Measurements from ENCODE around the gene EPHB3.
A peak's percentile ranks its signal among the peaks of the same experiment; 100 is the strongest.

Gene EPHB3

DNA sequence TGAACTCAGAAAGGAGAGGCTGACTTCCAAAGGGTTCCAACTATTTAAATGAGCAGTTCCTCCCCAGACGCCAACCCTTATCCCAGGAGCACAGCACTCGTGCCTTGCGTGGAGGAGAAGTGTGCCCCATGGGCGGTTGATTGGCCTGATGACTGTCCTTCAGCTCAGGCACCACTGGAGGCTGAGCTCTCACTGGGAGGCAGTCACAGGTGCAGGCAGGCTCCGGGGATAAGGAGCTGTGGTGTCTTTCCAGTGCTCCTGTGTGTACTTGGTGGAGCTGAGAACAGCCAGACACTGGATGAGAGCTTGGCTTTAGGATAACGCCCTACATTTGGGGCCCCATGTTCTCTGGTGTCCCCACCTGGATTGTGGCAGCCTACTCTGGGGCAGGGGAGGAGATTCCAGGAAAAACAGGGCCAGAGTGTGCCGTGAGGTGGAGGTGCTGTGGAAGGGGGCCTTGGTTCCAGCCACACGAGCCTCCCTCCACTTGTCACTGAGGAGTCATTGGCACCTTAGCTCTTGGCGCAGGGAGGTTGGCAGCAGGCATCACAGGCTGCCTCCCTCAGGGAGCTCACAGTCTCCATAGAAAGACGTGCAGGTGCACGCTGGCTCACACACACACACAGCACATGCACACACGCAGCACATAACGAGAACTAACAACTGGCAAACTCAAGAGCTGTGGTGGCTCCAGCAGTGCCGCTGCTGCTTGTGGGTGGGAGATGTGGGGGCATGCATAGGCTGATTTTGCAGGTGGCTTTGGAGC lies 22.7 kb upstream of the EPHB3 start:
- no peak for DNase-seq (ENCODE audit: extremely low read depth, low read depth)
- TF ChIP-seq, protein P1, sequence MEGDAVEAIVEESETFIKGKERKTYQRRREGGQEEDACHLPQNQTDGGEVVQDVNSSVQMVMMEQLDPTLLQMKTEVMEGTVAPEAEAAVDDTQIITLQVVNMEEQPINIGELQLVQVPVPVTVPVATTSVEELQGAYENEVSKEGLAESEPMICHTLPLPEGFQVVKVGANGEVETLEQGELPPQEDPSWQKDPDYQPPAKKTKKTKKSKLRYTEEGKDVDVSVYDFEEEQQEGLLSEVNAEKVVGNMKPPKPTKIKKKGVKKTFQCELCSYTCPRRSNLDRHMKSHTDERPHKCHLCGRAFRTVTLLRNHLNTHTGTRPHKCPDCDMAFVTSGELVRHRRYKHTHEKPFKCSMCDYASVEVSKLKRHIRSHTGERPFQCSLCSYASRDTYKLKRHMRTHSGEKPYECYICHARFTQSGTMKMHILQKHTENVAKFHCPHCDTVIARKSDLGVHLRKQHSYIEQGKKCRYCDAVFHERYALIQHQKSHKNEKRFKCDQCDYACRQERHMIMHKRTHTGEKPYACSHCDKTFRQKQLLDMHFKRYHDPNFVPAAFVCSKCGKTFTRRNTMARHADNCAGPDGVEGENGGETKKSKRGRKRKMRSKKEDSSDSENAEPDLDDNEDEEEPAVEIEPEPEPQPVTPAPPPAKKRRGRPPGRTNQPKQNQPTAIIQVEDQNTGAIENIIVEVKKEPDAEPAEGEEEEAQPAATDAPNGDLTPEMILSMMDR (IDR thresholded peaks at IDR 0.05; ENCODE audit: low read depth, low read length, missing control alignments): no peak
- H3K4me3 ChIP-seq (replicated peaks; ENCODE audit: low read depth, low read length): no peak overlapping the region

DNA sequence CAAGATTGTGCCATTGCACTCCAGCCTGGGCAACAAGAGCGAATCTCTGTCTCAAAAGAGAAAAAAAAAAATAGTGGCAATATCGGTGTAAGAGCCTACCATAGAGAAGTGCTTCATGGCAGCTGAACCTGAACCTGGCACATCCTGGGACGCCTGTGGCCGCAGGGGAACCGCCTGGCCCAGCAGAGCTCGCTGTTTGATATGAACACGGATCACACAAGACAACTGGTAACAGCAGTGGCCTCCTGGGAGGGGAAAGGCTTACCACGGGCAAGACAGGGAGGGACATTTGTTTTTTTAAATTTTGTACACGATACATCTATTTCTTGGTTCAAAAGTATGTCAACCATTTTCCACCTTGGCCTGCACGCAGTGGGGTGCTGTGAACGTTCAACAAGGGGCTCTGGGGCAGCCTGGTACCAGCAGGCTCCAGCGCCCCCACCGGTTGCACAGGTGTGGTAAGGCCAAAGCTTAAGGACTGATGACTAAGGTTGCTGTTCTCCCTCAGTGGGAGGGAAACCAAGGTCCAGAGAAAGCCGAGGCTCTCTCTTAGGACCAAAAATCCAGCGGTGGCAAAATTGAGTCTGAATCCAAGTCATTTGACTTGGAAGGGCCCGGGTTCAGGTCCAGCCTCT lies 21.7 kb upstream of the EPHB3 start:
- no peak overlapping the region for H3K4me3 ChIP-seq (replicated peaks; ENCODE audit: low read depth, low read length)
- TF ChIP-seq, protein P1 (IDR thresholded peaks at IDR 0.05; ENCODE audit: low read depth, low read length, missing control alignments): no peak
- no peak for DNase-seq (ENCODE audit: extremely low read depth, low read depth)

DNA sequence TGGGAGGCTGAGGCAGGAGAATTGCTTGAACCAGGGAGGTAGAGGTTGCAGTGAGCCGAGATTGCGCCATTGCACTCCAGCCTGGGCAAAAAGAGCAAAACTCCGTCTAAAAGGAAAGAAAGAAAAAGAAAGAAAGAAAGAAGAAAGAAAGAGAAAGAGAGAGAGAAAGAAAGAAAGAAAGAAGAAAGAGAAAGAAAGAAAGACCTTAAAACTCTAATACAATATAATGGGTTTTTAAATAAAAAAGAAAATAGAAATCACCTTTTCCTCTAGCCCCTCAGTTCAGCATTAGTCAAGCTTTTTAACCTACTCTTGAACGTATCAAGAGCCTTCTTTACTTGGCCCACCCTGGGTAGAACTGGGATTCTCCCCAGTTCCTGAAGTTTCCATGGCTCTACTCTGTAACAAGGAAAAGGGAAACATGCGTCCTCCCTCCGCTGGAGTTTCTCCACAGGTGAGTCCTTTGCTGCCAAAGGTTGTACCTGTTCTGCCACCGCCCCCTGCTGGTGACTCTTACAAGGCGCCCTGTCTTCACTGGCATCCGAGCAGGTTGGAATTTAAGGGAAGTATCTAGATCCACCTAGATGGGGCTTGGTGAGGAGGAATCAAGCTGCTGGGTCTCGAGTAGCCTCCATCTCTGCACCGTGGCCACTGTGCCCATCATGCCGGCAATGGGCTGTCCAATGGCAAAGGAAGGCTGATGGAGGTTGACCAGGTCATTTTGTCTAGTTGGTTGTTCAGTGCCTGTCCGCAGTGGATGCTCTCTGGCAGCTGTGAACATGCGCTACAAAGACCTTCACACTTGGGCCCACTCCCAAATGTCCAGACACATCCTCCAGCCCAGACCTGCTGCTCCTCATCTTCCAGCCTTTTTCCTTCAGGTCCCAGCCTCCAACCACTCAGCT lies 20.6 kb upstream of the EPHB3 start:
- DNase-seq (ENCODE audit: extremely low read depth, low read depth): no peak
- TF ChIP-seq, protein P1 (IDR thresholded peaks at IDR 0.05; ENCODE audit: low read depth, low read length, missing control alignments): peak; percentile 78
- H3K4me3 ChIP-seq (replicated peaks; ENCODE audit: low read depth, low read length): no peak overlapping the region

DNA sequence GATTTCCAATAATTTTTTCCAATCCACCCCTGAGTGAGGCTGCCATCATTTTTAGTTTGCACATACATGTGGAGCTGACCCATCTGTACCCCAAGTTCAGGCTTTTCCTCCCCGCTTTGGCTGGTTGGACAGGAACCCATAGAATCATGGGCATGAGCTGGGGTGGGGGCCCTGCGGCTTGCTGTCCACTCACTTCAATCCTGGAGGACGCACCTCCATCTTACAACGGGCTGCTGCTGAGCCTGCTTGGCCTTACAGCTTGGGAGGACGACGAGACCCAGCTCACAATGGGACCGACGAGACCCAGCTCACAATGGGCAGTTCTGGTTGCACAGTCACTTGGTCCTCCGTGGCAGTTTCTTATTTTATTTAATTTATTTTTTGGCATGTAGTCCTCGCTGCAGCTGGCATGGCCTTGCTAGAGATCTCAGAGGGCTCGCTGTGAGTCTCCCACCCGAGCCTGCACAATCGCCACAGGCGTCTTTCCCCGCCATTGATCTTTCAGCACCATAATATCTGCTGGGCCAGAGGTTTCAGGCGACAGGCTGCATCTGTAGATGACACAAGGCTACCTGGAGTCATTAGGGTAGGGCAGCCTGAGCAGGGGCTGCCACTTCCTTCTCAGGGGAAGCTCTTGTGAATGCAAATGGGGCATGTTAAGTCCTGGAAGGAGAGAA lies 19.6 kb upstream of the EPHB3 start:
- H3K4me3 ChIP-seq (replicated peaks; ENCODE audit: low read depth, low read length): no peak overlapping the region
- DNase-seq (ENCODE audit: extremely low read depth, low read depth): no peak
- TF ChIP-seq, protein P1 (IDR thresholded peaks at IDR 0.05; ENCODE audit: low read depth, low read length, missing control alignments): no peak

DNA sequence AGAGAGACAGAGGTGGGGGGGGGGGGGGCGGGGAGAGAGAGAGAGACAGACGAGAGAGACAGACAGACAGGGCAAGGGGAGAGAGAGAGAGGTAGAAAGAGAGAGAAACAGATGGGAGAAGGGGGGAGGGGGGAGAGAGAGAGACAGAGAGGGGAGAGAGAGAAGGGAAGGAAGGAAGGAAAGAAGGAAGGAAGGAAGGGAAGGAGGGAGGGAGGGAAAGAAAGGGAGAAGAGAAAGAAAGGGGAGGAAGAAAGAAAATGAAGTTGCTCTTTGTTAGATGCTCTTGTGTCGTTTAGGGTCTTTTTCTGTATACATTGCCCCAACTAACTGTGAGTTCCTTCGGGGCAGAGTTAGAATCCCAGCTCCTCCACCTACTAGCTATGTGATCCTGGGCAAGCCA lies 19.0 kb upstream of the EPHB3 start:
- TF ChIP-seq, protein P1 (IDR thresholded peaks at IDR 0.05; ENCODE audit: low read depth, low read length, missing control alignments): no peak
- DNase-seq (ENCODE audit: extremely low read depth, low read depth): no peak

DNA sequence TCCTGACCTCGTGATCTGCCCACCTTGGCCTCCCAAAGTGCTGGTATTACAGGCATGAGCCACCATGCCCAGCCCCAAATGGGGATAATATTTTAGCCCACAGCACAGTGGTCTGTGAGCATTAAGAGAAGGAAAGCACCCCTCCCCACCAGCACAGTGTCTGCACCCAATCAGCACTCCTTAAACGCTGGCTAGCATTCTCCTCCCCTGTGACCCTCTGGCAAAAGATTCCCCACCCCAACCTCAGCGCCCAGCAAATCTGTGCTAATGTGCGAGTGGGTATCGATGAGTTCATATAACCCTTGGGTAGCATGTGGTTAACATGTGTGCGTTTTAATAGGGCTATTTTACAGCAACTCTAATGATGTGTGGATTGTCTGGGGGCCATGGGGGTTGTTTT lies 18.3 kb upstream of the EPHB3 start:
- TF ChIP-seq, protein P1 (IDR thresholded peaks at IDR 0.05; ENCODE audit: low read depth, low read length, missing control alignments): no peak
- no peak for DNase-seq (ENCODE audit: extremely low read depth, low read depth)
- no peak overlapping the region for H3K4me3 ChIP-seq (replicated peaks; ENCODE audit: low read depth, low read length)

More for the DNA sequence above, 19.0 kb upstream of the EPHB3 start:
- no peak overlapping the region for H3K4me3 ChIP-seq (replicated peaks; ENCODE audit: low read depth, low read length)
